VCaP (cell line): ENCODE data around the gene SLC35G3.
"Not testable (repeated sequence)": the region's sequence is repeated elsewhere in the genome, so short reads cannot be mapped to it uniquely, and the experiment has no call there.

Experiments used
- H3K27ac ChIP-seq: fragments of 450-650 bp; 2 replicates; pipeline ENCODE4 v1.5.1; 2017
- CTCF ChIP-seq: fragments of 450-650 bp; conservative IDR thresholded peaks from 2 replicates; pipeline ENCODE4 v1.5.1; 2017; ENCODE audit warnings: mild to moderate bottlenecking, moderate library complexity

The SLC35G3 gene

GRCh38 chr17:35184274-35184673, 9.9 kb downstream of the SLC35G3 start:
- H3K27ac ChIP-seq = no peak overlapping the region
- TF ChIP-seq CTCF = no peak

GRCh38 chr17:35183332-35183731, 10.9 kb downstream of the SLC35G3 start:
- no peak for TF ChIP-seq CTCF
- H3K27ac ChIP-seq = no peak overlapping the region

- not testable (repeated sequence) for H3K27ac ChIP-seq
Observed at GRCh38 chr17:35179379-35179778, 14.8 kb downstream of the SLC35G3 start.

GRCh38 chr17:35176897-35177296, 17.3 kb downstream of the SLC35G3 start:
- no peak for TF ChIP-seq CTCF
- no peak overlapping the region for H3K27ac ChIP-seq

GRCh38 chr17:35175638-35176415, 18.4 kb downstream of the SLC35G3 start:
- H3K27ac ChIP-seq = no peak overlapping the region
- no peak for TF ChIP-seq CTCF

- no peak for TF ChIP-seq CTCF
- H3K27ac ChIP-seq = no peak overlapping the region
Observed at GRCh38 chr17:35174835-35175334, 19.3 kb downstream of the SLC35G3 start.

- H3K27ac ChIP-seq = not testable (repeated sequence)
Observed at GRCh38 chr17:35172321-35172720, 21.9 kb downstream of the SLC35G3 start.

GRCh38 chr17:35171834-35172233, 22.4 kb downstream of the SLC35G3 start:
- H3K27ac ChIP-seq = peak overlapping the region; percentile 20; the same call in 1 of the 2 replicates
- TF ChIP-seq CTCF = no peak; the same call in 1 of the 2 replicates
